K562 (cell line): ENCODE results near the gene PSMD10. TPM values are rescaled to one million over a fixed set of nuclear protein-coding genes. Genes with fewer than 3 reads are reported as not detected.

Source experiments
- EGR1 ChIP-seq: fragments of 450-650 bp; conservative IDR thresholded peaks from 2 replicates; pipeline ENCODE4 v1.6.1; 2017; ENCODE audit warnings: mild to moderate bottlenecking
- JUN ChIP-seq, 2 experiments: sonication (generic) in 1 of 2; formaldehyde crosslinking in 1 of 2; IDR thresholded peaks; 2 replicates each; pipeline versions ENCODE4 v1.6.1 to v1.8.0; 2012 to 2022; ENCODE audit warnings: borderline replicate concordance in 2 of 2, mild to moderate bottlenecking in 2 of 2, improper control_type of control experiment in 1 of 2, low read depth in 1 of 2, low read length in 1 of 2, missing genetic modification reagents in 1 of 2
- MCM5 ChIP-seq: fragments of 450-650 bp; IDR thresholded peaks from 2 replicates; pipeline ENCODE4 v1.6.1; 2016; ENCODE audit warnings: low read depth
- MYNN ChIP-seq, 2 experiments: sonication (generic); formaldehyde crosslinking in 1 of 2; IDR thresholded peaks; 2 replicates each; pipeline versions ENCODE4 v1.5.0 to v1.6.1; 2016 to 2020; ENCODE audit warnings: antibody characterized with exemption in 1 of 2, missing genetic modification reagents in 1 of 2
- PCBP2 ChIP-seq: fragments of 200-400 bp; formaldehyde crosslinking; IDR thresholded peaks from 2 replicates; pipeline ENCODE4 v1.6.1; 2018; ENCODE audit warnings: low read length, low read depth, mild to moderate bottlenecking, moderate library complexity; ENCODE audit not compliant: poor library complexity, severe bottlenecking
- PHF20 ChIP-seq: fragments of 450-650 bp; IDR thresholded peaks from 2 replicates; pipeline ENCODE4 v1.6.1; 2018; ENCODE audit not compliant: partially characterized antibody
- PPARD ChIP-seq: fragments of 250-450 bp; sonication (Bioruptor Pico); IDR thresholded peaks from 2 replicates; pipeline ENCODE4 v1.8.0; 2022; ENCODE audit warnings: inconsistent platforms, mild to moderate bottlenecking, moderate library complexity
- PYGO2 ChIP-seq: fragments of 450-650 bp; IDR thresholded peaks from 2 replicates; pipeline ENCODE4 v1.6.1; 2016; ENCODE audit warnings: mild to moderate bottlenecking, missing genetic modification characterization, moderate library complexity, missing compliant biosample characterization
- RBFOX2 ChIP-seq: fragments of 200-400 bp; formaldehyde crosslinking; IDR thresholded peaks from 2 replicates; pipeline ENCODE4 v1.6.1; 2017; ENCODE audit warnings: low read depth, mild to moderate bottlenecking, low read length, moderate library complexity
- SAP30 ChIP-seq: fragments of 200-600 bp; sonication (generic); IDR thresholded peaks from 2 replicates; pipeline ENCODE4 v1.6.1; 2012; ENCODE audit warnings: borderline replicate concordance, low read depth, mild to moderate bottlenecking, moderate library complexity, low read length, control low read depth, inconsistent platforms; ENCODE audit not compliant: insufficient read depth, poor library complexity, severe bottlenecking
- SIN3B ChIP-seq: fragments of 450-650 bp; IDR thresholded peaks from 2 replicates; pipeline ENCODE4 v1.6.1; 2017; ENCODE audit warnings: low read depth, mild to moderate bottlenecking, moderate library complexity
- ZBTB8A ChIP-seq: fragments of 450-650 bp; IDR thresholded peaks from 2 replicates; pipeline ENCODE4 v1.6.1; 2018; ENCODE audit warnings: mild to moderate bottlenecking, moderate library complexity; ENCODE audit not compliant: partially characterized antibody
- ZNF695 ChIP-seq: fragments of 450-650 bp; formaldehyde crosslinking; IDR thresholded peaks from 2 replicates; pipeline ENCODE4 v1.4.0; 2020; ENCODE audit warnings: mild to moderate bottlenecking, moderate library complexity
- polyA plus RNA-seq, 8 experiments: library from polyadenylated mRNA; depleted of rRNA in 4 of 8; stranded (reverse) in 5 of 8; unstranded in 3 of 8; fragments of >200 nt; fragmentation: Nextera tagmentation in 2 of 8; fragmentation: Illumina TruSeq in 1 of 8; extraction: Ambion mirVana in 2 of 8; extraction: Trizol in 1 of 8; gene quantifications; 2 replicates each; pipeline versions ENCODE4 v1.2.1 to v1.2.3, GENCODE V29; 2011 to 2014; ENCODE audit warnings: inconsistent platforms in 1 of 8, missing spikeins in 1 of 8
- total RNA-seq, 7 experiments: library from RNA; depleted of rRNA in 6 of 7; stranded (reverse); fragments of >200 nt in 6 of 7; fragmentation: Illumina TruSeq in 2 of 7; extraction: Trizol in 2 of 7; gene quantifications; 2 replicates each; pipeline versions ENCODE4 v1.2.1 to v1.2.3, GENCODE V29; 2011 to 2021; ENCODE audit warnings: low replicate concordance in 1 of 7
- TF ChIP-seq, protein P1 (sequence below), 2 experiments: fragments of 450-650 bp in 1 of 2; sonication (generic) in 1 of 2; formaldehyde crosslinking in 1 of 2; IDR thresholded peaks; 2 replicates each; pipeline versions ENCODE4 v1.7.1 to v1.9.0; 2016 to 2022; ENCODE audit warnings: inconsistent platforms in 1 of 2, mild to moderate bottlenecking in 1 of 2, missing genetic modification reagents in 1 of 2
- TF ChIP-seq, protein P2 (sequence below): sonication (generic); formaldehyde crosslinking; IDR thresholded peaks from 2 replicates; pipeline ENCODE4 v1.8.0; 2022; ENCODE audit warnings: missing genetic modification reagents, mild to moderate bottlenecking, moderate library complexity, borderline replicate concordance
- TF ChIP-seq, protein P3 (sequence below), 2 experiments: fragments of 450-650 bp in 1 of 2; sonication (generic) in 1 of 2; formaldehyde crosslinking in 1 of 2; IDR thresholded peaks in 1 of 2; conservative IDR thresholded peaks in 1 of 2; 2 replicates each; pipeline versions ENCODE4 v1.6.1 to v1.8.1; 2016 to 2023; ENCODE audit warnings: mild to moderate bottlenecking in 2 of 2, moderate library complexity in 2 of 2, inconsistent platforms in 1 of 2, missing genetic modification reagents in 1 of 2

PSMD10 gene
- total and polyA plus RNA-seq, 9 of the 15 experiments (the other 6 are each of a cell fraction or from before 2014, with no cell fraction given): 47.8 to 163 (median 70.4) TPM

DNA sequence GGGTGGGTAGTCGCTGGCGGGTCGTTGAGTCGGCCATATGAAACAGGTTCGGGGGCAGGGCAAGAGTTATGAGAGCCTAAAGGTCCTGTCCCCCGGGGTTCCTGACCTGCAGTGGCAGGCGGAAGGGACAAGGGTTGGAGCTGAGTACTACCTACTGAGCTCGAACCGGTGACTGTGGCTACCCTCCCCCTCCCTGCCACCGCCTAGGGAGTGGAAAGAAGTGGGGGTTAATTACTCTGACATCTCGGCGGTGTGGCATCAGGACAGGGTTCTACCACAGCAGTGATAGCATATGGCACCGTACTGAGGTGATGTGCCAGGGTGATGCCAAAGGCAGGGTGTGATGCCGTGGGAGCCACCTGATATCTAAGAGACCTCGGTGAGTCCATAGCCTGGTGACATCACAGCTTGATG lies 543 bp upstream of the PSMD10 start (continued):
- no peak for TF ChIP-seq PCBP2
- TF ChIP-seq PPARD (CRISPR knock-in tag): no peak
- peak; percentile 11 for TF ChIP-seq PHF20
- TF ChIP-seq SIN3B: no peak
- no peak for TF ChIP-seq ZBTB8A
- TF ChIP-seq RBFOX2: no peak
- no peak for TF ChIP-seq PYGO2 (tag)
- TF ChIP-seq, protein P1, sequence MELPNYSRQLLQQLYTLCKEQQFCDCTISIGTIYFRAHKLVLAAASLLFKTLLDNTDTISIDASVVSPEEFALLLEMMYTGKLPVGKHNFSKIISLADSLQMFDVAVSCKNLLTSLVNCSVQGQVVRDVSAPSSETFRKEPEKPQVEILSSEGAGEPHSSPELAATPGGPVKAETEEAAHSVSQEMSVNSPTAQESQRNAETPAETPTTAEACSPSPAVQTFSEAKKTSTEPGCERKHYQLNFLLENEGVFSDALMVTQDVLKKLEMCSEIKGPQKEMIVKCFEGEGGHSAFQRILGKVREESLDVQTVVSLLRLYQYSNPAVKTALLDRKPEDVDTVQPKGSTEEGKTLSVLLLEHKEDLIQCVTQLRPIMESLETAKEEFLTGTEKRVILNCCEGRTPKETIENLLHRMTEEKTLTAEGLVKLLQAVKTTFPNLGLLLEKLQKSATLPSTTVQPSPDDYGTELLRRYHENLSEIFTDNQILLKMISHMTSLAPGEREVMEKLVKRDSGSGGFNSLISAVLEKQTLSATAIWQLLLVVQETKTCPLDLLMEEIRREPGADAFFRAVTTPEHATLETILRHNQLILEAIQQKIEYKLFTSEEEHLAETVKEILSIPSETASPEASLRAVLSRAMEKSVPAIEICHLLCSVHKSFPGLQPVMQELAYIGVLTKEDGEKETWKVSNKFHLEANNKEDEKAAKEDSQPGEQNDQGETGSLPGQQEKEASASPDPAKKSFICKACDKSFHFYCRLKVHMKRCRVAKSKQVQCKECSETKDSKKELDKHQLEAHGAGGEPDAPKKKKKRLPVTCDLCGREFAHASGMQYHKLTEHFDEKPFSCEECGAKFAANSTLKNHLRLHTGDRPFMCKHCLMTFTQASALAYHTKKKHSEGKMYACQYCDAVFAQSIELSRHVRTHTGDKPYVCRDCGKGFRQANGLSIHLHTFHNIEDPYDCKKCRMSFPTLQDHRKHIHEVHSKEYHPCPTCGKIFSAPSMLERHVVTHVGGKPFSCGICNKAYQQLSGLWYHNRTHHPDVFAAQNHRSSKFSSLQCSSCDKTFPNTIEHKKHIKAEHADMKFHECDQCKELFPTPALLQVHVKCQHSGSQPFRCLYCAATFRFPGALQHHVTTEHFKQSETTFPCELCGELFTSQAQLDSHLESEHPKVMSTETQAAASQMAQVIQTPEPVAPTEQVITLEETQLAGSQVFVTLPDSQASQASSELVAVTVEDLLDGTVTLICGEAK (IDR thresholded peaks at IDR 0.05): peak; percentile 53
- TF ChIP-seq, protein P1 (CRISPR knock-in tag; IDR thresholded peaks at IDR 0.05): no peak
- TF ChIP-seq MYNN (IDR thresholded peaks at IDR 0.05): no peak
- TF ChIP-seq MYNN (CRISPR knock-in tag; IDR thresholded peaks at IDR 0.05): no peak
- TF ChIP-seq EGR1: no peak
- TF ChIP-seq MCM5: no peak
- no peak for TF ChIP-seq JUN (IDR thresholded peaks at IDR 0.05; ENCODE audit: borderline replicate concordance, low read depth, low read length)
- TF ChIP-seq JUN (CRISPR knock-in tag; IDR thresholded peaks at IDR 0.05; ENCODE audit: borderline replicate concordance): no peak
- peak; percentile 0 for TF ChIP-seq SAP30
- no peak for TF ChIP-seq ZNF695 (CRISPR knock-in tag)
- TF ChIP-seq, protein P2, sequence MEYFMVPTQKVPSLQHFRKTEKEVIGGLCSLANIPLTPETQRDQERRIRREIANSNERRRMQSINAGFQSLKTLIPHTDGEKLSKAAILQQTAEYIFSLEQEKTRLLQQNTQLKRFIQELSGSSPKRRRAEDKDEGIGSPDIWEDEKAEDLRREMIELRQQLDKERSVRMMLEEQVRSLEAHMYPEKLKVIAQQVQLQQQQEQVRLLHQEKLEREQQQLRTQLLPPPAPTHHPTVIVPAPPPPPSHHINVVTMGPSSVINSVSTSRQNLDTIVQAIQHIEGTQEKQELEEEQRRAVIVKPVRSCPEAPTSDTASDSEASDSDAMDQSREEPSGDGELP: peak; percentile 31; the same call in 1 of the 2 replicates
- TF ChIP-seq, protein P3, sequence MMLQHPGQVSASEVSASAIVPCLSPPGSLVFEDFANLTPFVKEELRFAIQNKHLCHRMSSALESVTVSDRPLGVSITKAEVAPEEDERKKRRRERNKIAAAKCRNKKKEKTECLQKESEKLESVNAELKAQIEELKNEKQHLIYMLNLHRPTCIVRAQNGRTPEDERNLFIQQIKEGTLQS (IDR thresholded peaks at IDR 0.05): 0 out of 2 replicates have a peak, but pooled peaks have one; percentile 31
- TF ChIP-seq, protein P3 (CRISPR knock-in tag; conservative IDR thresholded peaks at IDR 0.05): no peak
